ENCODE measurements around the gene RAVER2.
"Not testable (repeated sequence)": the region's sequence is repeated elsewhere in the genome, so short reads cannot be mapped to it uniquely, and the experiment has no call there.

The RAVER2 gene

GRCh38 chr1:64759968-64760367 lies 15.1 kb downstream of the RAVER2 start:
- no peak overlapping the region for H3K27ac ChIP-seq
- TF ChIP-seq CTCF (IDR thresholded peaks at IDR 0.05) (no peak), ZFX (IDR thresholded peaks at IDR 0.05; ENCODE audit: borderline replicate concordance) (no peak)

- no peak for TF ChIP-seq ZFX (IDR thresholded peaks at IDR 0.05; ENCODE audit: borderline replicate concordance)
- TF ChIP-seq CTCF (IDR thresholded peaks at IDR 0.05) = no peak
- no peak overlapping the region for H3K27ac ChIP-seq
Measured at GRCh38 chr1:64765012-64765411, 20.1 kb downstream of the RAVER2 start.

DNA sequence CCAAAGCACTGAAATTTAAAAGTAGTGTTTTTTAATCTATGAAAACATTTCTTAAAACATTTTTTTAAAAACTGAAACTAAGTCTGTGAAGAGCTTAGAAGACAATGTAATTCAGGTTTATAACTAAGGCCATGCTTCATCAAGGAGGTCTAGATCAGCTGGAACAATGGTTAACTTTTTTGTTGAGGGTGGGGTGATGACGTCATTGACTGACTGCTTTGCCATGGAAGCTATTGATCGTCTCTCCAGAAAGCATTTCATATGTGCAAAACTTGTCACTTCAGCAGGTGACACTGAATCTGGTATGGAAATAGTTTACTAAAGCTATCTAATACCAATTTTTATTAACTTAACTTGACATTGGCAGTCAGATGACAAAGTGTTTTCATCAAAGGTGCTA lies 21.0 kb downstream of the RAVER2 start:
- H3K27ac ChIP-seq = no peak overlapping the region
- no peak for TF ChIP-seq CTCF (IDR thresholded peaks at IDR 0.05)
- no peak for TF ChIP-seq ZFX (IDR thresholded peaks at IDR 0.05; ENCODE audit: borderline replicate concordance)

- TF ChIP-seq ZFX (IDR thresholded peaks at IDR 0.05; ENCODE audit: borderline replicate concordance) (no peak), CTCF (IDR thresholded peaks at IDR 0.05) (no peak)
- no peak overlapping the region for H3K27ac ChIP-seq
Measured at GRCh38 chr1:64766429-64766828, 21.6 kb downstream of the RAVER2 start.

GRCh38 chr1:64769482-64769881 lies 24.6 kb downstream of the RAVER2 start:
- no peak overlapping the region for H3K27ac ChIP-seq
- TF ChIP-seq ZFX (IDR thresholded peaks at IDR 0.05; ENCODE audit: borderline replicate concordance) = no peak
- no peak for TF ChIP-seq CTCF (IDR thresholded peaks at IDR 0.05)

DNA sequence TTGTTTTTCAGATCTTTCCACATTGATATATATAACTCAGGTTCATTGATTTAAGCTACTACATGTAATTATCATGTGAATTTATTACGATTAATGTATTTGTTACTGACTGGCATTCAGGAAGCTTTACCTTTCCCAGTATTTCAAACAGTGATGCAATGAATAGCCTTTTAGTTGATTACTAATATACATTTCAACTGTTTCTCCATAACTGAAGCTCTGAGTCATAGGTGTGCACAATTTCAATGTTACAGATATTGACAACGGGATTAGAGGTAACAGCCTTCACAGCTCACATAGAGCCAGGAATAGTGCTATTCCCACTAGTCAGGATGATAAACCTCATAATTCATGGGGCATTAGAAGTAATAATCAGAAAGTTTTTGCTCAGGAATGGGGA lies 25.1 kb downstream of the RAVER2 start:
- TF ChIP-seq ZFX (IDR thresholded peaks at IDR 0.05; ENCODE audit: borderline replicate concordance) = no peak
- TF ChIP-seq CTCF (IDR thresholded peaks at IDR 0.05) = no peak

GRCh38 chr1:64773306-64773705 lies 28.4 kb downstream of the RAVER2 start:
- H3K27ac ChIP-seq = not testable (repeated sequence)

More for the DNA sequence above, 25.1 kb downstream of the RAVER2 start:
- no peak overlapping the region for H3K27ac ChIP-seq

GRCh38 chr1:64775113-64775512 lies 30.2 kb downstream of the RAVER2 start:
- TF ChIP-seq CTCF (IDR thresholded peaks at IDR 0.05) = no peak
- TF ChIP-seq ZFX (IDR thresholded peaks at IDR 0.05; ENCODE audit: borderline replicate concordance) = no peak
- H3K27ac ChIP-seq = no peak overlapping the region

DNA sequence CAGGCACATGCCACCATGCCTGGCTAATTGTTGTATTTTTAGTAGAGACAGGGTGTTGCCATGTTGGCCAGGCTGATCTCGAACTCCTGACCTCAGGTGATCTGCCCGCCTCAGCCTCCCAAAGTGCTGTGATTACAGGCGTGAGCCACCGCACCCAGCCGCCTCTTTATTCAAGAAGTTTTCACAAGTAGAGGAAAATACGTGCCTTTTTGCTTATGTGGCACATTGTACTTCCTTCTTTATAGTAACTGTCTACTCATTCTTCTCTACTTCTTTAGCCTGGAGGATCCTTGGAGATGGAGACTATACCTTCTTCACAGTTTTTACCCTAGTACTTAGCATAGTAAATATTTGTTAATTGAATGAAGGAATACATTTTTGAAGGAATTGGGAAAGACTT lies 37.2 kb downstream of the RAVER2 start:
- not testable (repeated sequence) for H3K27ac ChIP-seq

DNA sequence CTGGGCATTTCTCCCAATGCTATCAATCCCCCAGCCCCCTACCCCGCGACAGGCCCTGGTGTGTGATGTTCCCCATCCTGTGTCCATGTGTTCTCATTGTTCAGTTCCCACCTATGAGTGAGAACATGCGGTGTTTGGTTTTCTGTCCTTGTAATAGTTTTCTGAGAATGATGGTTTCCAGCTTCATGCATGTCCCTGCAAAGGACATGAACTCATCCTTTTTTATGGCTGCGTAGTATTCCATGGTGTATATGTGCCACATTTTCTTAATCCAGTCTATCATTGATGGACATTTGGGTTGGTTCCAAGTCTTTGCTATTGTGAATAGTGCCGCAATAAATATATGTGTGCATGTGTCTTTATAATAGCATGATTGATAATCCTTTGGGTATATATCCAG lies 38.0 kb downstream of the RAVER2 start:
- H3K27ac ChIP-seq = not testable (repeated sequence)
